Stimulated activated CD4-positive, alpha-beta T cell treated with anti-CD3 and anti-CD28 coated beads, Interleukin-12 subunit alpha, Interleukin-12 subunit beta, amount 100 ng/mL, for 24 hours (primary cell): Measurements from ENCODE around the gene NLN.
"Not testable (repeated sequence)": the region's sequence is repeated elsewhere in the genome, so short reads cannot be mapped to it uniquely, and the experiment has no call there.

ENCODE experiments used
- DNase-seq, 2 experiments: peaks; one replicate each; pipeline ENCODE4 v3.0.0-alpha.2; 2020; ENCODE audit warnings: low read depth in 2 of 2

NLN gene

DNA sequence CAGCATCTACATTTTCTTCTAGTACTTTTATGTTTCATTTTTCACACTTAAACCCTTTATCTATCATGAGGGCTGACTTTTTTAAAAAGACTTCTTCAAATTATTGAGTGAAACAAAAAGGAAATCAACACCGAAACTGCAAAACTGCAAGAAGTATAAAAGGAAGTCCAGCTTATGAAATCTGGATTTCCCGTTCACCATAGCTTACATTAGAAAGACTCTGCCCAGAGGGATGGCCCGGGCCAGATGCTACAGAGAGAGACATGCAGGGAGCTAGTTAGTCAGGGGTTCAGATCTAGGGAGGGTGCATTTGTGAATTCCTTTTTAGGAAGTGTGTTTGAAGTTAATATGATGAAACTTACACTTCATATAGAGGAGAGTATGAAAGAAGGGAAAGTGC lies 10.0 kb downstream of the NLN start:
- not testable (repeated sequence) for DNase-seq

DNA sequence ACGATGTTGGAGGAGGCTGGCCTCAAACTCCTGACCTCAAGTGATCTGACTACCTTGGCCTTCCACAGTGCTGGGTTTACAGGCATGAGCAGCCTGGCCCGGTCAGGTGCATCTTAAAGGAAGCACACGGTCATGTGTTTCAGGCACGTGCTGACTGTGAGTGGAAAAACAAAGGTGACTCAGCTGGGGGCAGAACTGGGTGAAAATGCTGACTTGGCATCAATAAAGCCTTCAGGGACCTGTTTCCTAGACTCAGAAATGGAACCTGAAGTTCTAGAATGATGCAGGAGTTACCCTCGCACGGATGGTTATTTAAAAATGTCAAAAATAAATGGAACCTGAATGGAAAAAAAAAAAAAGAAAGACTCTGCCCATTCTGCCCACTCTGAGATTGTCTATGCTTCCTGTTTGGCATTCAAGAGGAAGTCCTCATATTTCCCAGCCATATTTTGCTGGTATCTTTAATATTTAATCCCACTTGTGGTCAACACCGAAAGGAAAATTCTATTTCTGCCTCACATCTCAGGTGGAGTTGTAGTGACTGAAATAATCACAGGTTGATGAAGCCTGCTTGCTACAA lies 12.3 kb downstream of the NLN start:
- DNase-seq = not testable (repeated sequence)

DNA sequence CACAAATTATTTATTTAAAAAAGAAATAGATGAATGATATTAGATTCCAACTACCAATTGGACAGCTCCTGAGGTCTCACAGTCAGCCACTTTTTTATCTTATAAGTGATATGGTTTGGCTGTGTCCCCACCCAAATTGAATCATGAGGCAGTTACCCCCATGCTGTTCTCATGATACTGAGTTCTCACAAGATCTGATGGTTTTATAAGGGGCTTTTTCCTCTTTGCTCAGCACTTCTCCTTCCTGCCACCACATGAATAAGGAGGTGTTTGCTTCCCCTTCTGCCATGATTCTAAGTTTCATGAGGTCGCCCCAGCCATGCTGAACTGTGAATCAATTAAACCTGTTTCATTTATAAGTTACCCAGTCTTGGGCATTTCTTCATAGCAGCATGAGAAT lies 12.9 kb downstream of the NLN start:
- DNase-seq = no peak

DNA sequence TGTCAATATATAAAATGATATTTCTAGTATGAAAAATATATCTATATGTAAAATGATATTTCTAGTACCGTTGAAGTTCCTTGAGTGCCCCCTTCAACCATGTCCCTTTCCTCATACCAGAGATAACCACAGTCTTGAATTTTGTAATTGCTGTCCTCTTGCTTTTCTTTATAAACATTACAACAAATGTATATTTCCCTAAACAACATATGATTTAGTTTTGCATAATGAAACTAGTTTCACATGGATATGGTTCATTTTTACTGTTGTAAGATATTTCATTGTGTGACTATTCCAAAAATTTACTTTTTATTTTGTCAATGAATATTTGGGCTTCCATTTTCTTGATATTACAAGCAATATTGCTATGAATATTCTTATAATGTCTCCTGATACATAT lies 14.0 kb downstream of the NLN start:
- DNase-seq = no peak

DNA sequence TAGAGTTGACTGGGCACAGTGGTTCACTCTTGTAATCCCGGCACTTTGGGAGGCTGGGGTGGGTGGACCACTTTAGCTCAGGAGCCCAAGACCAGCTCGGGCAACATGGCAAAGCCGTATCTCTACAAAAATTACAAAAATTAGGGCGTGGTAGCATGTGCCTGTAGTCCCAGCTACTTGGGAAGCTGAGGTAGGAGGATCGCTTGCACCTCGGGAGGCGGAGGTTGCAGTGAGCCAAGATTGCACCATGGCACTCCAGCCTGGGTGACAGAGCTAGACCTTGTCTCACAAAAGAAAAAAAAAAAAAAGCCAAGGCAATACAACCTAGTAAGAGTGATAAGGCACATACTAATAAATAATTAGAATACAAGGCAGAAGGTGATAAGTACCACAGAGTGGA lies 15.8 kb downstream of the NLN start:
- no peak for DNase-seq

DNA sequence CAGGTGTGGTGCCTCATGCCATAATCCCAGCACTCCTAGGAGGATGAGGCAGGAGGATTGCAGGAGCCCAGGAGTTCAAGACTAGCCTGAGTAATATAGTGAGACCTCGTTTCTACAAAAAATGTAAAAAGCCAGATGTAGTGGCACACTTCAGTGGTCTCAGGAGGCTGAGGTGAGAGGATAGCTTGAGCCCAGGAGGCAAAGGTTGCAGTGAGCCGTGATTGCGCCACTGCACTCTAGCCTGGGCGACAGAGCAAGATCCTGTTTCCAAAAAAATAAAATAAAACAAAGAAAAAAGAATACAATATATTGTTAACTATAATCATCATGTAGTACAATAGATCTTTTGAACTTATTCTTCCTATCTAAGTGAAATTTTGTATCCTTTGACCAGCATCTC lies 16.3 kb downstream of the NLN start:
- no peak for DNase-seq

DNA sequence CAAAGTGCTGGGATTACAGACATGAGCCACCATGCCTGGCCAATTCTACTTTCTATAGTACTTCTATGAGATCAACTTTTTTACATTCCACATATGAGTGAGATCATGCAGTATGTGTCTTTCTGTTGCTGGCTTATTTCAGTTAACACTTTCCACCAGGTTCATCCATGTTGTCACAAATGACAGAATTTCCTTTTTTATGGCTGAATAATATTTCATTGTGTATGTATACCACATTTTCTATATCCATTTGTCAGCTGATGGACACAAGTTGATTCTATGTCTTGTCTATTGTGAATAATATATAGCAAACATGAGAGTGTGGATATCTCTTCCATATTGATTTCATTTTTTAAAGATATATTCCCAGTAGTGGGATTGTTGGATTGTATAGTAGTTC lies 17.2 kb downstream of the NLN start:
- DNase-seq = no peak

DNA sequence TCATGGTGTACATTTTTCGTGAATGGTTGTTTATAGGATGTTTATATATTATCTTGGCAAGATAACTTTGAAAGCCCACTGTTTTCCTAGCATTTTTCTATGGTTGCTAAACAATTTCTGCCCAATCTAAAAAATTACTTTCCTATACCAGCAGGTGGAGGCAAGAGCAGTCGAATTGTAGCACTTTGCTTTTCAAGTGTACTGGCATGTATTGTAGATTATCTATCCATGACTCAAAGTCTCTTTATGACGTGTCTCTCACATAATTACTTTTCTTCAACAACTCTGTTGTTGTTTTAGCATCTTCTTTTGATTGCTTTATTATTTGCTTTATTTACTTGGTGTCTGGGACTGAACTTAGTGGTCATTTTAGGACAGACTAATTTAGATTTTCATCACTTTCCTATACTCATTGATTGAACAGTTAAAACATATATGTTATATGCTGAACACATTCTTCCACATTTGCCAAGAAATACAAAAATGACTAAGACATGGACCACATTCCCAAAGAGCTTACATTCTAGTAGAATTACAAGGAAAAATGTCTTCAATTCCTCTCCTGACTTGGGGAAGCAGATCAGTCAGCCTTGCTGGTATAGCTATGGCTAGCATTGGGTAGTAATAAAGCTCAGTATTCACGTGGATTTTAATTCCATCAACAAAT lies 20.7 kb downstream of the NLN start:
- no peak for DNase-seq

DNA sequence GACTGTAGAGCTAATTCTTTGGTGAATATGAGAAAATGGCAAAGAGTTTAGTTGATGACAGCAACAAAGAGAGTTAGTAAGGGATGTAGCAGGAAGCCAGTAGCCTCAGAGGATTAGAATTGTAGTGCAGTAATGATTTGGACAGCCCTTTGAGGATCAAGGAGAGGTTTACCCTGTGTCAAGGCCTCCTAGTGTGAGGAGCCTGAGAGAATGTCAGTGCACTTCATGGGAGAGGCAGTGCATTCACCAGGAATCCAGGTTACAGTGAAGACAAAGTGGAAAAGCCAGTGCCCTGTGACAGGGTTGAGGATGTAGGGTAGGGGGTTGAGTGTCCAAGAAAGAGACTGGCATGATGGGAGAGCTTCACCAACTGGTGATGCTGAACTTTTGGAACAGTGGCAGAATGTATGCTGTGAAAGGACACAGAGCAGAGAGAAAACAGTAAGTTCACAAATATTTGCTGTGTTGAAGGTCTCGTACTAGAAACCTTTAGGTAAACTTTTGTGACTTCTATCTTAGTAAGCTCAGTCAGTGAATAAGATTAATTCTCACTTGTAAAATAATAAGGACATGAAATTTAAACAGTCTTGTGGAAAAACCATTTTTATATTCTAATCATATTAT lies 27.3 kb downstream of the NLN start:
- no peak for DNase-seq

DNA sequence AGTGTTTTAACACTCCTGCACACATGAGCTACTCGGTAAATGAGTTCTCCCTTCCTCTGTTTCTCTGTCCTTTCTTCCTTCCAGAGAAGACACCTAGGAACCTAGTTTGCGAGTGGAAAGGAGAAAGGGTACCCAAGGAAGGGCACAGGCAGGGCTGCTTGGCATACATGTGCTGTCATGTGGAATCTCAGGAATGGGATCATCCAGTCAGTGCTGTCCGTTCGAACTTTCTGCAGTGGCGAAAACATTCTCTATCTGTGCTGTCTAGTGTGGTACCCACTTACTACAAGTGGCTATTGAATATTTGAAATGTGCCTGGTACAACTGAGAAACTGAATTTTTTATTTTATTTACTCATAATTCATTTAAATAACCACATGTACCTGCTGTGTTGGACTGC lies 28.0 kb downstream of the NLN start:
- DNase-seq = no peak

DNA sequence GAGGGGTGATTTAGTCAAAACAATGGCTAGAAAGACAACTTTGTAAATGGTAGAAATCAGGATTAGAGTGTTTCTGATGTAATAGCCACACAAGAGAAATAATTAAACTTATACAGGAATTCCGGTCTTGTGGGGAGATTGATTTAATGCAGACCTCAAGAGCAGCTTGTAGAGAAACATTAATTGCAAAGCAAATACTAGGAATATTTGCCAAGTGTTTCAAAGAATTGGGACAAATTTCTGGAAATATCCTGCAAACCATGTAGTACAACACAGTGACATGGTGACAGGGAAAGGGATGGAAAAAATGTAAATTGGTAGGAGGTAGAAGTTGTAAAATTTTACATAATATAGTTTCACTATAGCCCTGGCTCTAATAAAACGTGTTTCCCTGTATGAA lies 28.9 kb downstream of the NLN start:
- DNase-seq = no peak

DNA sequence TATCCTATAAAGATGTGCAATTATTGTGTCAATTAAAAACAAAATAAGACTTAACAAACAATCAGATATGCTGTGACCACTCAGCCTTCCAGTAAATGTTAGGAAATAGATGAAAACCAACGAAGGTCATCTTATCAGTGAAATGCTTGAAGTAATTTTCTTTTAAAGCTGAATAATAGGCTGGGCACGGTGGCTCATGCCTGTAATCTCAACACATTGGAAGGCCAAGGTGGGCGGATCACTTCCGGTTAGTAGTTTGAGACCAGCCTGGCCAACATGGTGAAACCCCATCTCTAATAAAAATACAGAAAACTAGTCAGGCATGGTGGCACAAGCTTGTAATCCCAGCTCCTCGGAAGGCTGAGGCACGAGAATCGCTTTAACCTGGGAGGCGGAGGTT lies 31.2 kb downstream of the NLN start:
- DNase-seq = no peak

DNA sequence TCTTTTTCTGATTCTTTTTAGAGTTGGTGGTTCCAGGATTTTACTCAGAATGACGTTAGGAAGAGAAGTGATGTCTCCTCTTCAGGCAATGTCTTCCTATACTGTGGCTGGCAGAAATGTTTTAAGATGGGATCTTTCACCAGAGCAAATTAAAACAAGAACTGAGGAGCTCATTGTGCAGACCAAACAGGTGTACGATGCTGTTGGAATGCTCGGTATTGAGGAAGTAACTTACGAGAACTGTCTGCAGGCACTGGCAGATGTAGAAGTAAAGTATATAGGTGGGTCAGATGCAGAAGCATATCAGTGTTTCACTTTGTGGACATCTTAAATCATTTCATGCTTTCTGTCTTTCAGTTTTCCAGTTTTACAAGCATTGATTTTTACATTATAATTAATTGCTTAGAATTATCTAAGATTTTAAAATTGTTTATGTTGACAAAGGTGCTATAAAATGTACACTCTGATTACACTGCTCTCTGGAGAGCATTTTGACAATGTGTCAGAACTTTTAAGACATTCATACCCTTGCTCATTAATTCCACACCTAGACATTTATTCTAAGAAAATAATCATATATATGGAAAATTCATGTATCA lies 36.6 kb downstream of the NLN start:
- DNase-seq = no peak

DNA sequence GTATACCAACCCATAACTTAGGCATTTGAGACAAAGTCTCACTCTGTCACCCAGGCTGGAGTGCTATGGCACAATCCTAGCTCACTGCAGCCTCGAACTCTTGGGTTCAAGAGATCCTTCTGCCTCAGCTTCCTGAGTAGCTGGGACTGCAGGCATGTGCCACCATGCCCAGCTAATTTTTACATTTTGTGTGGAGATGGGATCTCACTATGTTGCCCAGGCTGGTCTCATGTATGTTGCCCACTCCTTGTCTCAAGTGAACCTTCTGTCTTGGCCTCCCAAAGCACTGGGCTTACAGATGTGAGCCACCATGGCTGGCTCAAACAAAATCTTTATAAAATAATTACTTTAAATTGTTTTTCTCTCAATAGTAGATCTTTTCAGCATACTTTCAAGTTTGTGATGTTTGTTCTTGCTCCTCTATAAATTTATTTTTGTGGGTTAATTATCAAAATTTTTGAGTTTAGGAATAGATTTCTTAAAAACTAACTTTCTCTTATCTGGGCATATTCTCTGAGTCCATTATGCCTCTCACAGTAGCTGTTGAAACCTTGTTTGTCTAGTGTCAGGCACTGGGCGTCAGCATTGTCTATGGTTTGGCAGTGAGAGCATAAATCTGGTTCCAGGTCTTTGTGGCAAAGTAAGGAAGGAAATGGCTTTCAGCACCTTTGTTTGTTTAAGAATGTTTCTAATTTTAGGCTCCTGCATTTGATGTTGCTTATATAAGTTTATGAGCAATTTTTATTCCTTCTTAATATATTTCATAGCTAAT lies 38.7 kb downstream of the NLN start:
- no peak for DNase-seq

DNA sequence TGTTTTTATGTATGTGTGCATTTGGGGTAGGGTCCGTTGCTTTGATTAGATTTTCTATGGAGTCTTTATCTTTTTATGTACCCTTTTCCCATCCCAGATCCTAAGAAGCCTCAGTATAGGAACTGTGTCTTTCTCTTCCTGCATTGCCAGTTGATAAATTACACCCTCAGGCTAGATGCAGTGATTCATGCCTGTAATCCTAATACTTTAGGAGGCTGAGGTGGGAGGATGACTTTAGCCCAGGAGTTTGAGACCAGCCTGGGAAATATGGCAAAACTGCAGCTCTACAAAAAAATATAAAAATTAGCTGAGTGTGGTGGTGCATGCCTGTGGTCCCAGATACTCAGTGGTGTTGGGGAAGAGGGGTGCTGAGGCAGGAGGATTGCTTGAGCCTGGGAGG lies 40.2 kb downstream of the NLN start:
- no peak for DNase-seq

DNA sequence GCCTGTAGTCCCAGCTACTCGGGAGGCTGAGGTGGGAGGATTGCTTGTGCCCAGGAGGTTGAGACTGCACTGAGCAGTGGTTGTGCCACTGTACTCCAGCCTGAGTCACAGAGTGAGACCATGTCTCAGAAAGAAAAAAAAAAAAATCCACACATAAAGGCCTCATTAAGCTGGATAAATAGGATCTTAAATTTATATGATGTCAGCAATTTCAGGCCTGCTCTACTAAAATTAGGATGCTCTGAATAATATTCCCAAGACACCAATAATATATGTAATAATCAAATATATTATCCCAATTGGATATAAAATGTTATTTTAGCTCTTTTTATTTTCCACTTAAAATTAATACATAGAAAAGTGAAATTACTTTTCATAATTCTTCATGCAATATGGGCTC lies 43.6 kb downstream of the NLN start:
- DNase-seq = no peak

DNA sequence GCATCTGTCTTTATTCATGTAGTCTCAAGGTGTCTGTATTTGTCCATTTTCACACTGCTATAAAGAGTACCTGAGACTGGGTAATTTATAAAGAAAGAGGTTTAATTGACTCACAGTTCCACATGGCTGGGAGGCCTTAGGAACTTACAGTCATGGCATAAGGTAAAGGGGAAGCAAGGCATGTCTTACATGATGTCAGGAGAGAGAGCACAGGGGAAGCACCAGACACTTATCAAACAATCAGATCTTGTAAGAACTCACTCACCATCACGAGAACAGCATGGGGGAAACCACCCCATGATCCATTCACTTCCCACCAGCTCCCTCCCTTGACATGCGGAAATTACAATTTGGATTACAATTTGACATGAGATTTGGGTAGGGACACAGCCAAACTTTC lies 44.2 kb downstream of the NLN start:
- DNase-seq = no peak

DNA sequence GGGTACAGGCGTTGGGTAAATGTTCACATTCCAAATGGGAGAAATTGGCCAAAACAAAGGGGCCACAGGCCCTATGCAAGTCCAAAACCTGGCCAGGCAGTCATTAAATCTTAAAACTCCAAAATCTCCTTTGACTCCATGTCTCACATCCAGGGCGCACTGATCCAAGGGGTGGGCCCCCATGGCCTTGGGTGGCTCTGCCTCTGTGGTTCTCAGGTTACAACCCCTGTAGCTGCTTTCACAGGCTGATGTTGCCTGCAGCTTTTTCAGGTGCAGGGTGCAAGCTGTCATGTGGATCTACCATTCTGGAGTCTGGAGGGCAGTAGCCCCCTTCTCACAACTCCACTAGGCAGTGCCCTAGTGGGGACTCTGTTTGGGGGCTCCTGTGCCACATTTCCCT lies 44.8 kb downstream of the NLN start:
- no peak for DNase-seq

DNA sequence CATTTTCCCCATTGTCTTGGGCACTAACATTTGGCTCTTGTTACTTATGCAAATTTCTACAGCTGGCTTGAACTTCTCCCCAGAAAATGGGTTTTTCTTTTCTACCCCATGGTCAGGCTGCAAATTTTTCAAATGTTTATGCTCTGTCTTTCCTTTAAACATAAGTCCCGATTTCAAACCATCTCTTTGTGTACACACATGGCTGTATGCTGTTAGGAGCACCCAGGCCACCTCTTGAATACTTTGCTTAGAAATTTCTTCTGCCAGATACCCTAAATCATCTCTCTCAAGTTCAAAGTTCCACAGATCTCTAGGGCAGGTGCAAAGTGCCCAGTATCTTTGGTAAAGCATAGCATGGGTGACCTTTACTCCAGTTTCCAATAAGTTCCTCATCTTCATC lies 45.6 kb downstream of the NLN start:
- no peak for DNase-seq

DNA sequence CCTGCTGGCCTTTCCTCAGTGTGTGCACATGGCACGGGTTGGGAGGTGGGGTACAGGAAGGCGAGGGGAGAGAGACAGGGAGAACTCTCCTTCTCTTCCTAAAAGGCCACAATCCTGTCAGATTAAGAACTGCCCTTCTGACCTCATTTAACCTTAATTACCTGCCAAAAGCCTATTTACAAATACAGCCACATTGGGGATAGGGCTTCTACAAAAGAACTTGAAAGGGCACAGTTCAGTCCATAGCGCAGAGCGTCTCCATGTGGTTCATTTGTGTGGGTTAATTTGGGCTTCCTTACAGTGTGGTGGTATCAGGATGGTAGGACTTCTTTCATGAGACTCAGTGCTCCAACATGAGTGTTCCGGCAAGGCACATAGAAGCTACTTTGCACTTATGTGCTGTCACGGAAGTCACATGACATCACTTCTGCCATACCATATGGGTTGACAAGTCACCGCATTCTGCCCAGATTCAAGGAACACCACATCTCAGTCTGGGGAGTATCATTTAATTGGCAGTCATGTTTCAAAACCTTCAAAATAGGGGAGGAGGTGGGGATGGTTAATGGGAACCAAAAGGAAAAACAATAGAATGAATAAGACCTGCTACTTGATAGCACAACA lies 46.8 kb downstream of the NLN start:
- no peak for DNase-seq

DNA sequence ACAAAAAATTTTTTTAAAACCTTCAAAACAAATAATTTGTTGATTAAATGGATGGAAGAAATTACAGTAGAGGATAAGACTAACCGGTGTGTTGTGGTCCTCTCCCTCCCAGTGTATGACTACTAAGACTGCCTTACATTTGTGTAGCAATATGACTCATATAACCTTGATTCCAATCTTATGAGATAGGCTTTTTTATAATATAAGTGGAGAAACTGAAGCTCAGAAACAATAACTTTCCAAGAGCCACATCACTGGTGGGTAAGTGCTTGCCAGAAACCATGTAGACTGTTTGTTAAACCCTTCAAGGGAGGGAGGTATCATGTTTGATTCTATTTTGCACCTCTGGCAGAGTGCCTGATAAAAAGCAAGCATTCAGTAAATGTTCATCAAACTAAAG lies 47.5 kb downstream of the NLN start:
- no peak for DNase-seq

DNA sequence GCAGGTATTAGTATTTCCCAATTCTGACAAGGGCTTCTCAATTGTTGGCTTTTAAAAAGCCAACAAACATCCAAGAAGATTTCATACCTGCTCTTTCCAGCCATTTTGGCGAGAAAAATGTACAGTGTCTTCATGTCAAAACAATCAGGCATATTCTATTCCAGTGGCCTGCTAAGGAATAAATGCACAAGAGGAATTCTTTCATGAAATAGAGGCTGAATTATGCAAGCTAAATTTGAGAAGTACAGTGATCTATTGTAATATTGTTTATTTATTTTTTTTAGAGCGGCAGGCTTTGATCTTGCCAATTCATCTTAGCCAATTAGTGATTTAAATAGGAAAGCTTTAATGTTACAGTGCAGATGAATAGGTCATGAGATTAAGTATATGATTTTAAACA lies 49.3 kb downstream of the NLN start:
- DNase-seq = no peak
